Activated naive CD4-positive, alpha-beta T cell treated with anti-CD3 and anti-CD28 coated beads, Interleukin-2, amount 10 ng/mL, durations not matched to agents 7 days and 5 days (primary cell): ENCODE results near the gene CAPN2.

Source experiments
- CTCF ChIA-PET: fragments of 350-600 bp; sonication (Branson Sonifier 250); formaldehyde crosslinking; loops from one replicate; lab custom pipeline; 2021; ENCODE audit warnings: antibody characterized with exemption; lab: Charles Lee
- DNase-seq: peaks from one replicate; pipeline ENCODE4 v3.0.0-alpha.2; 2020
- H3K27ac Mint-ChIP-seq: one replicate; pipeline ENCODE4 v1.8.0; 2021; ENCODE audit warnings: mild to moderate bottlenecking, moderate library complexity, mixed read lengths
- H3K27me3 Mint-ChIP-seq: one replicate; pipeline ENCODE4 v1.8.0; 2021; ENCODE audit warnings: mild to moderate bottlenecking, mixed read lengths
- H3K36me3 Mint-ChIP-seq: one replicate; pipeline ENCODE4 v1.8.0; 2021; ENCODE audit warnings: mixed read lengths
- H3K4me1 Mint-ChIP-seq: one replicate; pipeline ENCODE4 v1.8.0; 2021; ENCODE audit warnings: mixed read lengths
- H3K4me3 Mint-ChIP-seq: one replicate; pipeline ENCODE4 v1.8.0; 2021; ENCODE audit warnings: mild to moderate bottlenecking, moderate library complexity, mixed read lengths
- H3K9me3 Mint-ChIP-seq: one replicate; pipeline ENCODE4 v1.8.0; 2021; ENCODE audit warnings: mixed read lengths

The CAPN2 gene

GRCh38 chr1:223819730-223820514 lies 107.6 kb downstream of the CAPN2 start:
- DNase-seq, result no peak
- Mint-ChIP-seq H3K4me3 (no peak overlapping the region), H3K9me3 (no peaks in the 10 kb centered on the region), H3K4me1 (peaks cover 14% of the 10 kb centered on the region), H3K27me3 (no peaks in the 10 kb centered on the region), H3K27ac (no peak overlapping the region), H3K36me3 (peaks cover 12% of the 10 kb centered on the region)
- CTCF ChIA-PET, result interaction anchor here (0.6 to 1.7 kb wide), 3 partner anchors 8 to 610 kb away, joined by 5 to 8 read pairs (median 5); no protein-coding TSS in a partner anchor

- H3K36me3 Mint-ChIP-seq, result peaks cover 12% of the 10 kb centered on the region
- no peak for DNase-seq
- CTCF ChIA-PET, result interaction anchor here (0.6 to 1.7 kb wide), 3 partner anchors 9 to 637 kb away, joined by 3 to 8 read pairs (median 5); no protein-coding TSS in a partner anchor
- H3K27ac Mint-ChIP-seq, result no peak overlapping the region
- H3K4me1 Mint-ChIP-seq, result peaks cover 17% of the 10 kb centered on the region
- no peak overlapping the region for H3K4me3 Mint-ChIP-seq
- no peaks in the 10 kb centered on the region for H3K9me3 Mint-ChIP-seq
- no peaks in the 10 kb centered on the region for H3K27me3 Mint-ChIP-seq
Measured at GRCh38 chr1:223820515-223820858, 108.1 kb downstream of the CAPN2 start.

- no peak overlapping the region for H3K4me3 Mint-ChIP-seq
- H3K27me3 Mint-ChIP-seq, result no peaks in the 10 kb centered on the region
- CTCF ChIA-PET, result interaction anchor here (0.6 to 1.7 kb wide), 3 partner anchors 9 to 636 kb away, joined by 3 to 8 read pairs (median 5); no protein-coding TSS in a partner anchor
- no peak overlapping the region for H3K27ac Mint-ChIP-seq
- H3K4me1 Mint-ChIP-seq, result peaks cover 22% of the 10 kb centered on the region
- no peaks in the 10 kb centered on the region for H3K9me3 Mint-ChIP-seq
- no peak for DNase-seq
- peaks cover 12% of the 10 kb centered on the region for H3K36me3 Mint-ChIP-seq
Measured at GRCh38 chr1:223820971-223821370, 108.6 kb downstream of the CAPN2 start.

GRCh38 chr1:223824287-223824686 lies 111.9 kb downstream of the CAPN2 start:
- Mint-ChIP-seq H3K27ac (no peak overlapping the region), H3K4me3 (no peak overlapping the region), H3K36me3 (peaks cover 20% of the 10 kb centered on the region), H3K9me3 (no peaks in the 10 kb centered on the region), H3K4me1 (peaks cover 37% of the 10 kb centered on the region), H3K27me3 (no peaks in the 10 kb centered on the region)
- no peak for DNase-seq
- CTCF ChIA-PET, result interaction anchor here (1.3 to 2.2 kb wide), 2 partner anchors 8 to 11 kb away, joined by 5 to 6 read pairs; no protein-coding TSS in a partner anchor

- CTCF ChIA-PET, result interaction anchor here (0.7 to 2.2 kb wide), 3 partner anchors 11 to 20 kb away, joined by 3 to 6 read pairs (median 3); no protein-coding TSS in a partner anchor
- Mint-ChIP-seq H3K4me1 (peaks cover 39% of the 10 kb centered on the region), H3K4me3 (no peak overlapping the region), H3K27me3 (no peaks in the 10 kb centered on the region), H3K9me3 (no peaks in the 10 kb centered on the region), H3K27ac (no peak overlapping the region), H3K36me3 (peaks cover 20% of the 10 kb centered on the region)
- no peak for DNase-seq
Measured at GRCh38 chr1:223824712-223825111, 112.4 kb downstream of the CAPN2 start.
